ENCODE measurements around the gene GAK. TPM values are rescaled to one million over a fixed set of nuclear protein-coding genes. Genes with fewer than 3 reads are reported as not detected.

The GAK gene
- total and polyA plus RNA-seq, 3 experiments from 2014 or later, result 82.9 to 118 (median 112) TPM

DNA sequence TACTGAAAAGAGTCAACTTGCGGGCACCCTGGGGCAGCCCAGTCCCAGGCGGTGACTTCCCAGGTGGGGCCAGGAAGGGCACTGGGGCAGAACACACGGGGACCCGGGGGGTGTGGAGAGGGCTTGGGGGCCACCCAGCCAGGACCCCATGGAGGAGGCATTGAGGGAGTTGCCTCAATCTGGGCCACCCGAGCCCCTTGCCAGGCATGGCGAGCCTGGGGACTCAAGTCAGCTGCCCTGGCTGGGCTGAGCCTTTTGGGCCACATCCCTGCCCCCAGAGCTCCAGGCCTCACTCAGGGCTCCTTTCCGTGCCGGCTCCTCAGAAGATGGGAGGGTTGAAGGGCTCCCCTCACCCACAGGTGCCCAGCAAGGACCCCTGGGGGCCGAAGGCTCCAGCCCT is 99.6 kb downstream of the GAK start:
- Histone ChIP-seq H3K27me3 (ENCODE audit: insufficient read depth, low read length, poor library complexity, severe bottlenecking) (peaks cover 7% of the 10 kb centered on the region), H3K36me3 (ENCODE audit: insufficient read depth, low read length) (no peaks in the 10 kb centered on the region), H3K9me3 (ENCODE audit: low read length) (peaks cover 3% of the 10 kb centered on the region), H3K27ac (ENCODE audit: low read depth, low read length) (no peak overlapping the region), H3K4me1 (ENCODE audit: insufficient read depth, low read length) (no peaks in the 10 kb centered on the region), H3K4me3 (ENCODE audit: low read length) (no peak overlapping the region)
- H3K9me3 Mint-ChIP-seq, result peaks cover 1 to 9% (median 4%) of the 10 kb centered on the region in 5 donors
- DNase-seq, result no peak
- CTCF ChIA-PET, result no interaction called here
- POLR2A ChIA-PET, result no interaction called here
- H3K27me3 Mint-ChIP-seq, result peaks cover 14 to 18% of the 10 kb centered on the region in 2 donors
- H3K4me3 Mint-ChIP-seq, result no peak overlapping the region
- no peak overlapping the region for H3K27ac Mint-ChIP-seq
- H3K4me1 Mint-ChIP-seq, result peaks cover 5 to 10% (median 9%) of the 10 kb centered on the region in 3 donors
- H3K36me3 Mint-ChIP-seq, result peaks cover 0 to 7% (median 0%) of the 10 kb centered on the region in 3 donors

DNA sequence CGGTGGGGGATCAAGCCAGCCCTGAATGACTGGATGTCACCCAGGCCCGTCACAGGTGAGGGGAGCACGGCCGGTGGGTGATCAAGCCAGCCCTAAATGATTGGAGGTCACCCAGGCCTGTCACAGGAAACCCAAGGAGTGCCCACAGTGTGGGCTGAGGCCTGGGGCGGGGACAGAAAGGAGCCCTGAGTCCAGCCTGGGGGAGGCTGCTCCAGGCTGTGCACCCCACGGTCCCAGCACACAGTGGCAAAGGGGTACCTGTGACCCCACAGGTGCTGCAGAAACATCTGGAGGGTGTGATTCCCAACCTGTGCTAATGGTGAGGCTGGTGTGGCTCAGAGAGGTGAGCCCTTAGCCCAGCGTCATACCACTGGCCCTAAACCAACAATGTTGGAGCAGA is 100.0 kb downstream of the GAK start:
- no peak for DNase-seq
- H3K4me3 Mint-ChIP-seq, result no peak overlapping the region
- H3K4me1 Mint-ChIP-seq, result peaks cover 5 to 10% (median 10%) of the 10 kb centered on the region in 3 donors
- no peak overlapping the region for H3K27ac Mint-ChIP-seq
- ChIA-PET CTCF (no interaction called here), POLR2A (no interaction called here)
- H3K27me3 ChIP-seq (ENCODE audit: insufficient read depth, low read length, poor library complexity, severe bottlenecking), result peaks cover 11% of the 10 kb centered on the region
- H3K9me3 ChIP-seq (ENCODE audit: low read length), result no peaks in the 10 kb centered on the region
- no peaks in the 10 kb centered on the region for H3K36me3 ChIP-seq (ENCODE audit: insufficient read depth, low read length)
- H3K36me3 Mint-ChIP-seq, result peaks cover 0 to 4% (median 0%) of the 10 kb centered on the region in 3 donors
- H3K4me1 ChIP-seq (ENCODE audit: insufficient read depth, low read length), result no peaks in the 10 kb centered on the region
- H3K27ac ChIP-seq (ENCODE audit: low read depth, low read length), result no peak overlapping the region
- no peak overlapping the region for H3K4me3 ChIP-seq (ENCODE audit: low read length)
- H3K27me3 Mint-ChIP-seq, result peaks cover 18 to 19% of the 10 kb centered on the region in 2 donors
- H3K9me3 Mint-ChIP-seq, result peaks cover 0 to 5% (median 0%) of the 10 kb centered on the region in 5 donors

- Histone ChIP-seq H3K4me3 (ENCODE audit: low read length) (no peak overlapping the region), H3K27me3 (ENCODE audit: insufficient read depth, low read length, poor library complexity, severe bottlenecking) (peaks cover 11% of the 10 kb centered on the region), H3K27ac (ENCODE audit: low read depth, low read length) (no peak overlapping the region), H3K9me3 (ENCODE audit: low read length) (no peaks in the 10 kb centered on the region), H3K4me1 (ENCODE audit: insufficient read depth, low read length) (no peaks in the 10 kb centered on the region), H3K36me3 (ENCODE audit: insufficient read depth, low read length) (no peaks in the 10 kb centered on the region)
- H3K4me1 Mint-ChIP-seq, result peaks cover 5 to 10% (median 10%) of the 10 kb centered on the region in 3 donors
- H3K27me3 Mint-ChIP-seq, result peaks cover 18 to 19% of the 10 kb centered on the region in 2 donors
- H3K27ac Mint-ChIP-seq, result no peak overlapping the region
- DNase-seq, result no peak
- ChIA-PET CTCF (no interaction called here), POLR2A (no interaction called here)
- H3K4me3 Mint-ChIP-seq, result no peak overlapping the region
- H3K9me3 Mint-ChIP-seq, result peaks cover 0 to 3% (median 0%) of the 10 kb centered on the region in 5 donors
- peaks cover 0 to 4% (median 0%) of the 10 kb centered on the region in 3 donors for H3K36me3 Mint-ChIP-seq
Observed at GRCh38 chr4:831483-831805, 100.7 kb downstream of the GAK start.

DNA sequence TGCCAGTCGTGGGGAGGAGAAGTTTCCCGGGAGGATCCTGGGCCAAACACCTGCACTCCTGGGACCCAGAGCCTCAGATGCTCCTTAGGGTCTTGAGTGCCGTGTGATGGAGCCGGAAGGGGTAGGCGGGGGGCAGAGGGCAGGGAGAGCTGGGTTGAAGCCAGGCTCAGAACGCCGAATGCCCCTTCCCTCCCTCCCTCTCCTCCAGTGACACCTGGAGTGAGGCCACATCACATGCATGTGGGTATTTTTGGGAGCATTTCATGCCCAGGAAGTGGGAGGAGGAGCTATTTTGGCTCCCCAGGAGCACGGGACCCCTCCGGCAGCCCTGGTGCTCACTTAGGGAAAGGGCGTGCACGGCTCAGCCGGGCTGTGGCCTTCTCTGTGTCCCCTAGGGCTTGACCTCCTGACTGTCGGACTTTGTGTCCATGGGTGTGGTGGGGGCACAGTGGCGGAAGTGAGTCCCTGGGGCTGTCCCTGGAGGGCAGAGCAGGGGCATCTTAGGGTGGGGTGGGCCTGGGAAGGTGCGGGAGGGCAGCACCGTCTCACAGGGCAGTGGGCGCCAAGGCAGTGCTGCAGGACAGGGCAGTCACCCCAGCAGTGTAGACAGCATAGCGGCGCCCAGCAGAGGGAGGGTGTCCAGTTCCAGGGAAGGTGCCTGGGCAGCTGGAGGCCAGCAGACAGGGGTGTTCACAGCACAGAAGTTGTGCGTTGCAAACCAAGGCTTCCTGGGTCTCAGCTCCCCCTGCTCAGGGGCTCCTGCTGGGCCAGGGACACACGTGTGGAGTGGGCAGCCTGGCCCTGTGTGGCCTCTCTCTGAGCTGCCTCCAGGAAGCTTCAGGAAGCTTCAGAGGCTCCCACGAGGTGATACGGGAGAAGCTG is 101.3 kb downstream of the GAK start:
- Mint-ChIP-seq H3K4me3 (no peak overlapping the region), H3K27me3 (peaks cover 18 to 19% of the 10 kb centered on the region in 2 donors), H3K4me1 (peaks cover 5 to 10% (median 10%) of the 10 kb centered on the region in 3 donors), H3K27ac (no peak overlapping the region), H3K9me3 (peaks cover 0 to 2% (median 0%) of the 10 kb centered on the region in 5 donors), H3K36me3 (peaks cover 0 to 4% (median 0%) of the 10 kb centered on the region in 3 donors)
- no peaks in the 10 kb centered on the region for H3K9me3 ChIP-seq (ENCODE audit: low read length)
- H3K27ac ChIP-seq (ENCODE audit: low read depth, low read length), result no peak overlapping the region
- no peaks in the 10 kb centered on the region for H3K36me3 ChIP-seq (ENCODE audit: insufficient read depth, low read length)
- H3K4me1 ChIP-seq (ENCODE audit: insufficient read depth, low read length), result no peaks in the 10 kb centered on the region
- POLR2A ChIA-PET, result no interaction called here
- CTCF ChIA-PET, result no interaction called here
- peaks cover 11% of the 10 kb centered on the region for H3K27me3 ChIP-seq (ENCODE audit: insufficient read depth, low read length, poor library complexity, severe bottlenecking)
- H3K4me3 ChIP-seq (ENCODE audit: low read length), result no peak overlapping the region
- peak in 1 of 5 donors; percentile 26 for DNase-seq

DNA sequence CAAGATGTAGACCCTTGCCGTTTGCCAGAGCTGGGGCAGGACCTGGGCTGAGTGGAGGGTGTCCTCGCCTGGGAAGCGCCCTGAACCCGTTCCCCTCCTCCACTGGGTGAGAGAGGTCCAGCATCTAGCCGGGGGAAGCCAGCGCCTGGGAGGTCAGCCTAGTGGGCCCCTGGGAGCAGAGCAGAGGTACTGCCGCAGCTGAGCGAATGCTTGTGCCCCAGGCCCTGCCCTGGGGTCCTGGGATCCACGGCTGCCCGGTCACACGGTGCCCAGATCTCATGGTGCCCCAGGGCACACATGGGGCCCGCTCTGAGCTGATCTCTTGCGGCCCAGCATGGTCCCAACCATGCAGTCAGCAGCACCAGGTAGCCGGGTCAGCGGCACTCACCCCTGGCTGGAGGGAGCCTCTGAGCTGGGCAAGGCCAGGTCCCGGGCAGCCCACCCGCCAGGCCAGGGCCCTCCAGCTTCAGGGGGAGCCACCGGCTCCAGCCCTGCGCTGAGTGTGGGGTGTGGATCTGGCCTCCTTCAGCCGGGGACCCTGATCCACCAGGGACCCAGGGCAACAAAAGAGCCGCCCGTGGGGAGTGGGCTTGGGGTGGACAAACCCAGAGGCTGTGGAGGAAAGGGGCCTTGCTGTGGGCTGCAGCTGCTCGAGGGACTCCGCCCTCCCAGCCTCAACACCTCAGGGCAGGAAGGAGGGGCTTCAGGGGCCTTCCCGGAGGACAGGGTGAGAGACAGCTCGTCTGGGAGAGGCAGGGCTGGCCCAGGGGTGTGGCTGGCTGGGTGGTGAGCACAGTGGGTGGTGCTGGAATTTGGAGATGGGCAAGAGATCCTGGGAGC is 102.1 kb downstream of the GAK start:
- POLR2A ChIA-PET, result no interaction called here
- Mint-ChIP-seq H3K4me3 (no peak overlapping the region), H3K36me3 (peaks cover 0 to 4% (median 0%) of the 10 kb centered on the region in 3 donors), H3K27ac (no peak overlapping the region), H3K27me3 (peaks cover 18 to 19% of the 10 kb centered on the region in 2 donors), H3K9me3 (peaks cover 0 to 2% (median 0%) of the 10 kb centered on the region in 5 donors), H3K4me1 (peaks cover 5 to 10% (median 10%) of the 10 kb centered on the region in 3 donors)
- no peak for DNase-seq
- H3K27ac ChIP-seq (ENCODE audit: low read depth, low read length), result no peak overlapping the region
- no peak overlapping the region for H3K4me3 ChIP-seq (ENCODE audit: low read length)
- no peaks in the 10 kb centered on the region for H3K36me3 ChIP-seq (ENCODE audit: insufficient read depth, low read length)
- H3K27me3 ChIP-seq (ENCODE audit: insufficient read depth, low read length, poor library complexity, severe bottlenecking), result peaks cover 15% of the 10 kb centered on the region
- no peaks in the 10 kb centered on the region for H3K9me3 ChIP-seq (ENCODE audit: low read length)
- H3K4me1 ChIP-seq (ENCODE audit: insufficient read depth, low read length), result no peaks in the 10 kb centered on the region
- CTCF ChIA-PET, result no interaction called here

- no peaks in the 10 kb centered on the region for H3K4me1 ChIP-seq (ENCODE audit: insufficient read depth, low read length)
- peaks cover 0 to 2% (median 0%) of the 10 kb centered on the region in 5 donors for H3K9me3 Mint-ChIP-seq
- CTCF ChIA-PET, result no interaction called here
- no peak overlapping the region for H3K4me3 ChIP-seq (ENCODE audit: low read length)
- H3K27ac ChIP-seq (ENCODE audit: low read depth, low read length), result no peak overlapping the region
- H3K36me3 ChIP-seq (ENCODE audit: insufficient read depth, low read length), result no peaks in the 10 kb centered on the region
- peaks cover 0 to 4% (median 0%) of the 10 kb centered on the region in 3 donors for H3K36me3 Mint-ChIP-seq
- no peak overlapping the region for H3K4me3 Mint-ChIP-seq
- no peaks in the 10 kb centered on the region for H3K9me3 ChIP-seq (ENCODE audit: low read length)
- H3K27me3 ChIP-seq (ENCODE audit: insufficient read depth, low read length, poor library complexity, severe bottlenecking), result peaks cover 22% of the 10 kb centered on the region
- no peak overlapping the region for H3K27ac Mint-ChIP-seq
- H3K4me1 Mint-ChIP-seq, result peaks cover 5 to 13% (median 10%) of the 10 kb centered on the region in 3 donors
- H3K27me3 Mint-ChIP-seq, result peaks cover 19 to 23% of the 10 kb centered on the region in 2 donors
- no peak for DNase-seq
- POLR2A ChIA-PET, result no interaction called here
Observed at GRCh38 chr4:829291-829690, 102.8 kb downstream of the GAK start.

GRCh38 chr4:828641-829271 is 103.4 kb downstream of the GAK start:
- no peak overlapping the region for H3K4me3 Mint-ChIP-seq
- DNase-seq, result peak in 1 of 5 donors; percentile 34
- H3K4me1 Mint-ChIP-seq, result peaks cover 5 to 13% (median 10%) of the 10 kb centered on the region in 3 donors
- Histone ChIP-seq H3K4me3 (ENCODE audit: low read length) (no peak overlapping the region), H3K27ac (ENCODE audit: low read depth, low read length) (no peak overlapping the region), H3K9me3 (ENCODE audit: low read length) (no peaks in the 10 kb centered on the region), H3K36me3 (ENCODE audit: insufficient read depth, low read length) (no peaks in the 10 kb centered on the region), H3K4me1 (ENCODE audit: insufficient read depth, low read length) (no peaks in the 10 kb centered on the region), H3K27me3 (ENCODE audit: insufficient read depth, low read length, poor library complexity, severe bottlenecking) (peaks cover 27% of the 10 kb centered on the region)
- H3K36me3 Mint-ChIP-seq, result peaks cover 0 to 4% (median 0%) of the 10 kb centered on the region in 3 donors
- CTCF ChIA-PET, result no interaction called here
- peaks cover 19 to 27% of the 10 kb centered on the region in 2 donors for H3K27me3 Mint-ChIP-seq
- H3K9me3 Mint-ChIP-seq, result peaks cover 0 to 2% (median 0%) of the 10 kb centered on the region in 5 donors
- POLR2A ChIA-PET, result no interaction called here
- no peak overlapping the region for H3K27ac Mint-ChIP-seq
